ENCODE data around the gene ANO7. TPM values are rescaled to one million over a fixed set of nuclear protein-coding genes. Genes with fewer than 3 reads are reported as not detected.

The ANO7 gene
- total and polyA plus RNA-seq, 2 donors (not counting 1 experiment from before 2014, with no cell fraction given) = 0.64 to 1.8 TPM

- POLR2A ChIA-PET = no interaction called here
- Histone ChIP-seq H3K79me2 (ENCODE audit: control insufficient read depth, insufficient read depth, low read length) (peaks cover 61% of the 10 kb centered on the region), H4K20me1 (ENCODE audit: control insufficient read depth, insufficient read depth, low read length, poor library complexity, severe bottlenecking) (peaks cover 51% of the 10 kb centered on the region), H3K27me3 (replicated peaks in 1 of 4; ENCODE audit: control extremely low read depth in 1 of 4, control insufficient read depth in 3 of 4, insufficient read depth in 4 of 4, low read length in 3 of 4) (no peaks in the 10 kb centered on the region), H3K36me3 (replicated peaks in 1 of 2; ENCODE audit: control extremely low read depth in 1 of 2, control insufficient read depth in 1 of 2, extremely low read depth in 1 of 2, insufficient read depth in 2 of 2, low read length in 1 of 2) (no peaks in the 10 kb centered on the region), H3K9me3 (ENCODE audit: control extremely low read depth in 1 of 3, control insufficient read depth in 2 of 3, insufficient read depth in 1 of 3, low read length in 2 of 3) (no peaks in the 10 kb centered on the region), H3K4me1 (ENCODE audit: control insufficient read depth in 2 of 2, insufficient read depth in 2 of 2, low read length in 2 of 2) (peaks cover 12 to 21% of the 10 kb centered on the region in 2 donors), H3K4me3 (ENCODE audit: control extremely low read depth in 1 of 5, extremely low read depth in 1 of 5, insufficient read depth in 1 of 5, low read depth in 2 of 5, low read length in 4 of 5) (peak overlapping the region in 4 of 5 experiments; percentile 30 to 76 (median 65)), H3K4me2 (replicated peaks; ENCODE audit: low read depth, low read length, poor library complexity, severe bottlenecking) (peak overlapping the region; percentile 85), H2AFZ (ENCODE audit: insufficient read depth, low read depth, low read length, poor library complexity, severe bottlenecking) (peak overlapping the region; percentile 61), H3K9ac (ENCODE audit: low read length) (peak overlapping the region; percentile 65), H3K27ac (ENCODE audit: low read length in 2 of 2) (no peak overlapping the region)
- Mint-ChIP-seq H3K27me3 (no peaks in the 10 kb centered on the region), H3K9me3 (ENCODE audit: insufficient read depth) (no peaks in the 10 kb centered on the region), H3K4me3 (peak overlapping the region; percentile 80), H3K4me1 (peaks cover 31% of the 10 kb centered on the region), H3K27ac (peak overlapping the region; percentile 32)
- no peak for TF ChIP-seq CTCF (IDR thresholded peaks at IDR 0.05)
- no peak for TF ChIP-seq EZH2 (IDR thresholded peaks at IDR 0.05; ENCODE audit: borderline replicate concordance, insufficient read depth, low read depth, low read length, poor library complexity, severe bottlenecking)
- 85% methylated on average over 21 of the region's 21 CpGs for WGBS (ENCODE audit: insufficient coverage)
- CTCF ChIA-PET = no interaction called here
- DNase-seq (peak; percentile 25), ATAC-seq (ENCODE audit: low read depth) (no peak)
- intact Hi-C loops (cut with micrococcal nuclease) = loop anchor here (5.0 kb wide), 1 partner anchor 364 kb away; the partner anchor contains the start of genes ATG4B and THAP4
These were observed 84.9 kb downstream of the ANO7 start for GRCh38 chr2:241273210-241274020.

- intact Hi-C loops (cut with micrococcal nuclease) = loop anchor here (5.0 kb wide), 1 partner anchor 363 kb away; the partner anchor contains the start of genes ATG4B and THAP4
- Histone ChIP-seq H3K36me3 (replicated peaks in 1 of 2; ENCODE audit: control extremely low read depth in 1 of 2, control insufficient read depth in 1 of 2, extremely low read depth in 1 of 2, insufficient read depth in 2 of 2, low read length in 1 of 2) (no peaks in the 10 kb centered on the region), H3K79me2 (ENCODE audit: control insufficient read depth, insufficient read depth, low read length) (peaks cover 63% of the 10 kb centered on the region), H3K27ac (ENCODE audit: low read length in 2 of 2) (no peak overlapping the region), H3K9me3 (ENCODE audit: control extremely low read depth in 1 of 3, control insufficient read depth in 2 of 3, insufficient read depth in 1 of 3, low read length in 2 of 3) (no peaks in the 10 kb centered on the region), H3K4me1 (ENCODE audit: control insufficient read depth in 2 of 2, insufficient read depth in 2 of 2, low read length in 2 of 2) (peaks cover 12 to 21% of the 10 kb centered on the region in 2 donors), H3K9ac (ENCODE audit: low read length) (no peak overlapping the region), H4K20me1 (ENCODE audit: control insufficient read depth, insufficient read depth, low read length, poor library complexity, severe bottlenecking) (peaks cover 45% of the 10 kb centered on the region), H3K4me3 (ENCODE audit: control extremely low read depth in 1 of 5, extremely low read depth in 1 of 5, insufficient read depth in 1 of 5, low read depth in 2 of 5, low read length in 4 of 5) (no peak overlapping the region), H2AFZ (ENCODE audit: insufficient read depth, low read depth, low read length, poor library complexity, severe bottlenecking) (no peak overlapping the region), H3K27me3 (replicated peaks in 1 of 4; ENCODE audit: control extremely low read depth in 1 of 4, control insufficient read depth in 3 of 4, insufficient read depth in 4 of 4, low read length in 3 of 4) (no peaks in the 10 kb centered on the region), H3K4me2 (replicated peaks; ENCODE audit: low read depth, low read length, poor library complexity, severe bottlenecking) (no peak overlapping the region)
- CTCF ChIA-PET = no interaction called here
- no peak for ATAC-seq (ENCODE audit: low read depth)
- Mint-ChIP-seq H3K4me3 (peak overlapping the region; percentile 80), H3K4me1 (peaks cover 29% of the 10 kb centered on the region), H3K9me3 (ENCODE audit: insufficient read depth) (no peaks in the 10 kb centered on the region), H3K27me3 (no peaks in the 10 kb centered on the region), H3K27ac (no peak overlapping the region)
- no peak for TF ChIP-seq EZH2 (IDR thresholded peaks at IDR 0.05; ENCODE audit: borderline replicate concordance, insufficient read depth, low read depth, low read length, poor library complexity, severe bottlenecking)
- TF ChIP-seq CTCF (IDR thresholded peaks at IDR 0.05) = peak; percentile 17
- peak; percentile 26 for DNase-seq
- POLR2A ChIA-PET = no interaction called here
- 97% methylated on average over 5 of the region's 5 CpGs for WGBS (ENCODE audit: insufficient coverage)
These were observed 85.7 kb downstream of the ANO7 start for GRCh38 chr2:241274127-241274526.

All from B cell (primary cell).